NCI-H460 (cell line): Measurements from ENCODE around the gene BAHCC1. TPM values are rescaled to one million over a fixed set of nuclear protein-coding genes. Genes with fewer than 3 reads are reported as not detected.

Experiments used
- DNase-seq: peaks from one replicate; pipeline ENCODE4 v3.0.0-alpha.2; 2016; ENCODE audit warnings: low read depth; ENCODE audit errors: extremely low read depth
- total RNA-seq: library from RNA; depleted of rRNA; stranded (reverse); fragments of >200 nt; shearing (Covaris generic); gene quantifications from 2 replicates; pipeline ENCODE4 v1.2.3, GENCODE V29; 2014

Gene BAHCC1
- total RNA-seq, 1 experiment from 2014 or later, result 6.7 TPM

DNA sequence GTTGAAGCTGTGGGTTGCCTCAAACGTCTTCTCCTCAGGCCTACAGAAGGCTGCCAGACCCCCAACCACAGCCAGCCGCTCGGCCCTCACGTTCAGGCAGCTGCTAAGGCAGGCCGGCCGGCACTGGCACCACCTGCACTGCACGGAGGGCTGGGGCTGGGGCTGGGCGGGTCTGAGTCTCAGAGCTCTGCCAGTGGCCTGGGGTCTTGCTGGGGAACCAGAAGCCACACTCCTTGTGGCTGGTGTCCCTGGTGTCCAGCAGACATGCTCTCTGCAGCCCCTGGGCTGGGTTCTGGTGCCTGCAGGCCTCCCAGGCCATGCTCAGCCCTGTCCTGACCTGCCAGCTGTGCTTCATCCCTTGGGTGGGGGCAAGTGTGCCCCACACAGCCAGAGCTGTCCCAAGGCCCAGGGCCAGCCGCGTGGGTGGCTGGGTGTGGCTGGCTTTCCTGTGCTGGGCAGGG lies 42.0 kb downstream of the BAHCC1 start:
- DNase-seq, result no peak

DNA sequence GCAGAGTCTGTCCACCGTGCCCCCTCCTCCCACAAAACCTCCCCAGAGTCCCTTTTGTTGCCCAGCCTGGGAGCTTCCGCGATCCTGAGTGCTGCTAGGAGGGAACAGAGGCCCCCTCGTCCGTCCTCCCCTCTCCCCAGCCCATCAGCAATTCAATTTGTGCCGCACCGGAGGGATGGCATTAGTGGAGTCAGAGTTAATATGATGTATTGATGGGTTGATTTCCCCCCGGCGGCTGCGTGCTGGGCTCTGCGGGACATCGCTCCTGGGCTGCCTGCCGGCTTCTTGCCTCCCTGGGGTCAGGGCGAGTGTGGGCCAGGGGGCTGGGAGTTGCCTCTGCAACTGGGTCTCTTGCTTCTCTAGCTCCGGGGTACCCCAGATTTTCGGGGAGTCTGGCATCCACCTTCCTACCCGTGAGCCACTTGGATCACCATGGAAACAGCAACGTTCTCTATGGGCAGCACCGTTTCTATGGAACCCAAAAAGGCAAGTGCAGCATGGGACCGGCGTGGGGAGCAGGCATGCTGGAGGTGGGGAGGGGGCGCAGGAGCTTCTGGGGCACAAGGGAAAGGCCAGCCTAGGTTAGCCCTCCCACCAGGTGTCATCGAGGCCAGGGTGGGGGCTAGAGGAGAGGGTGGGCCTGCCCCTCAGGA lies 42.9 kb downstream of the BAHCC1 start:
- DNase-seq, result no peak

DNA sequence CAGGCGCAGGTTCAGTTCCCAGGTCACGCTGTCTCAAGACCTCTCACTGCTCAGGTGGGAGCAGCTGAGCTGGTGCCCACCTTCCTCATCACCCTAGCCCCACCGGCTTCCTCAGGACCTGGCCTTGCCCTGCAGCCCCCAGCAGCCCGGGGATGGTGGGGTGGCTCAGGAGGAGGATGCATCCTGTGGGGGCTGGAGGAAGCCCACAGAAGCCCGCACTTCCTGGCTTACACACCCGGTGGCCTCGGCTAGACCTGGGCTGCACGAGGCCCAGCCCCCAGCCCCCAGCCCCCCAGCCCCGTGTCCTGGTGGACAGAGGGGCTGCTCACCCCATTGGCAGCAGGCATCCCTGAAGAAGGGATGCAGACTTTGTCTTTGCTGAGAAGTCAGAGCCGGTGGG lies 43.4 kb downstream of the BAHCC1 start:
- no peak for DNase-seq

DNA sequence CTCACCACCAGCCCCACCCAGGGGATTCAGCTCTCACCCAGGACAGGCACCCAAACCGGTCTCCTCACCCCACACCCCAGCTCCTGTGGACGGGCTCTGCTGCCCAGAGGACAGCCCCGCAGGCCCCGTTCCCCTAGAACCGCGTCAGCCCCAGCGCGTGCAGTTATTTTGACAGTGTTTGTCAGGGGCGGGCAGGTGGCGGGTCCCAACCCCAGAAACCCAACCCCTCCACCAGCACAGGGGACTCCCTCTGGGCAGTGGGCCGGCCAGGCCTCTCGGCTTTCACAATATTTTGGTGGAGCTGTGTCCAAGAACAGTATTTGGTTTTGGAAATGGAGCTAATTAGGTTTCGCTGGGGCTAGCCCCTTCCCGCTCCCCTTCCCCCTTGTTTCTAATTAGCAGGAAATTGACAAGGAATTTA lies 44.8 kb downstream of the BAHCC1 start:
- DNase-seq, result no peak

GRCh38 chr17:81440511-81441244 lies 45.4 kb downstream of the BAHCC1 start:
- DNase-seq, result peak; percentile 47

DNA sequence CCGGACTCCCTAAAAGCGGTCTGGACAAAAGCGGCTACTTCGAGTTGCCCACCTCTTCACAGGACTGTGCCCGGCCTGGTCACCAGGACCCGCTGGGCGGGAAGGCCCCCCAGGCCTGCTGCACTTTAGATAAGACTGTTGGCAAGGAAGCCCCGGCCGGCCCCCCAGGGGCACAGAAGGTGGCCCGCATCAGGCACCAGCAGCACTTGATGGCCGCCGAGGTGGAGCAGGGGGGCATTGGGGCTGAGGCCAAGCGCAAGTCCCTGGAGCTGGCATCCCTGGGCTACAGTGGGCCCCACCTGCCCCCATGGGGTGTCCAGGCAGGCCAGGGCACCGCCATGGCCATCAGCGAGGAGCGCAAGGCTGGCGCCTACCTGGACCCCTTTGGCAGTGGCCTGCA lies 47.5 kb downstream of the BAHCC1 start:
- DNase-seq, result no peak

GRCh38 chr17:81443269-81443668 lies 48.0 kb downstream of the BAHCC1 start:
- no peak for DNase-seq

DNA sequence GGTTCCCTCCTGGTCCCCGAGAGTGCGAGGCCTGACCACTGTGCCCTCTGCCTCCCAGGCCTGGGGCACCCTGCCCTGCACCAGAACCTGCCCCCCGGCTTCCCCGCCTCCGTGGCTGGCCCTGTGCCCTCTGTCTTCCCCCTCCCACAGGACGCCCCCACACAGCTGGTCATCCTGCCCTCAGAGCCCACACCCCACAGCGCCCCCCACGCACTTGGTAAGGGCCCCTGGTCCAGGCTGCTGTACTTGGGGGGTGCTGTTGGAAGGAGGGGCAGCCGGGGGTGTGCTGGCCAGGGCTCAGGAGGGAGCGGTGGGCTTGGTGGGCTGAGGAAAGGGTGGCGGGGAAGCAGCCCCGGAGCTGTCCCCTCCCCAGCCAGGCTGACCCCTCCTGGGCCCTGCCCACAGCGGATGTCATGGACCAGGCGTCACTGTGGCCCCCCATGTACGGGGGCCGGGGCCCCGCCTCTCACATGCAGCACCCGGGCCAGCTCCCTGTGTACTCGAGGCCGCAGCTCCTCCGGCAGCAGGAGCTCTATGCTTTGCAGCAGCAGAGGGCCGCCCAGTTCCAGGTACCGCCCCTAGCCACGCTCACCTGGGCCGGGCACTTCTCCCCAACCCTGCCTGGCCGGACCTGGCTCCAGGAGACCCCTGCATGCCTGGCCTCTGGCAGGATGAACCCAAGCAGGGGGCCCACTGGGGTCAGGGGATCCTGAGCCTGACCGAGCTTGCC lies 49.5 kb downstream of the BAHCC1 start:
- no peak for DNase-seq

DNA sequence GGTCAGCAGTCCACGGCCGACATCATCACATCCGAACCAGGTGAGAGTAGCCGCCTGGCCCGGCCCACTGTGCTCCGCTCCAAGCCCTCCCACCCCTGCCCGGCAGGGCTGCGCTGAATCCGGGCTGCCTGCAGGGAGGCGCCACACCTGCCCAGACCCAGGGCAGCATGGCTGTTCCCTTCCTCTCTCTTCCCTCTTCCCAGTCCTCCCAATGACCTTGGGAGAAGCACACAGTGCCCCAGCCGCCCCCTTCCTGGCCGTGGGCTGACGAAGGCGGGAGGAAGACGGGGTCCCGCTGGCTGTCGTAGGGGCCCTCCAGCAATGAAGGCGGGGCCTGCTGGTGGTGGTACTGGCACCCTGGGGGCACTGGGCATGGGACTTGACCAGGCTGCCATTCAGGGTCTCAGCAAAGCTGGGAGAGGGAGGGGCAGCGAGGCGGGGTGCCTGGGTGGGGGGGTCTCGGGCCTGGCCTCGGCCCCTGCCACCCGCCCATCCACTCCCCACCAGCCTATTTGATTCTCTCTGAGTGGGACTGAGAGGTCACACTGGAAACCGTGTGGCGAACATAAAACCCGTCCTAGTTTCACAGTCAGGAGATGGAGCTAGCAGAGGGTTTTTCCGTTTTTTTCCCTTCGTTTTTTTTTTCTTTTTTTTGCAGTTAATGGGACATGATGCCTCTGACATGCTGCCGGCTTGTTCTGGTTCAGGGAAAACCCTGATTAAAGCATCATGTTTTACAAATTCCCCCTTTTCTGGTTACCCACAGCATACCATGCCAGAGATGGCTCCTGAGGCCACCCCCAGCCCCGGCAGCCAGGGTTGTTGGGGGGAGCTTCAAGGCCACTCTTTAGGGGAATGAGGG lies 50.6 kb downstream of the BAHCC1 start:
- DNase-seq, result no peak

DNA sequence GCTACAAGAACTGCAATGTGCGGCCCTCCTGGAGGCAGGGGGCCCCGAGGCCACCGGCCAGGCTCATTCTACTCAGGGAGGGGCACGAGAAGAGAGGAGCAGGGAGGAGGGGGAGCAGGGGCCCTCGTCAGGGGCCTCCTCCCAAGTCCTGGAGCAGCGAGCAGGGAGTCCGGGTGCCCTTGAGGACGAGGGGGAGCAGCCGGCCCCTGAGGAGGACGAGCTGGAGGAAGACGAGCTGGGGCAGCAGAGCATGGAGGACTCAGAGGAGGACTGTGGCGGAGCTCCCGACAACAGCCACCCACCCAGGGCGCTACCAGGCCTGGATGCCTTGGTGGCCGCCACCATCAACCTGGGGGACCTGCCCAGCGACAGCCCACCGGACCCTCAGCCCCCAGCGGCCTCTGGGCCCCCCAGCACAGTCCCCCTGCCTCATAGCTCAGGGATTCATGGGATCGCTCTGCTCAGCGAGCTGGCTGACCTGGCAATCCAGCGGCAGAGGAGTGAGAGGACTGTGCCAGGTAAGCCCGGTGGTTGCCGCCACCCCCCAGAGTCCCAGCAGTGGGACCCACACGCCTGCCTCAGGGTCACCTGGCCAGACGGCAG lies 52.2 kb downstream of the BAHCC1 start:
- no peak for DNase-seq

DNA sequence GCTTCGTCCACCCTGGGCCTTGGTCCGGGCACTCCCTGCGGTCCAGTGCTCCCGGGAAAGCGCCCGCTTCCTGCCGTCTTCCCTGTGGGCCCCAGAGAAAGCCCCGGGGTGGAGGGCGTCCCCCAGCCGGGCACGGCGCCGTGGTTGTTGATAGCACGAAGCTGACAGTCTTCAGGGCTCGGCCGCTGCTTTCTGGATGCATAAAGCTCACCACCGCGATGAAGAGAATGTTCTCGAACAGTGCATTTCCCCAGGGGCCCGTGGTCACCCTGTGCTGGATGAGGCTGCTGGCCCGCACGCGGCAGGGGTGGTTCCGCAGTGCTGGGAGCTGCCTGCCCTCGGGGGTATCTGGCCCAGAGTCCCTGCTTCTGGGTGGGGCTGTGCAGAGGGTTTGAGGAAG lies 53.2 kb downstream of the BAHCC1 start:
- DNase-seq, result no peak

GRCh38 chr17:81448950-81449349 lies 53.7 kb downstream of the BAHCC1 start:
- no peak for DNase-seq

DNA sequence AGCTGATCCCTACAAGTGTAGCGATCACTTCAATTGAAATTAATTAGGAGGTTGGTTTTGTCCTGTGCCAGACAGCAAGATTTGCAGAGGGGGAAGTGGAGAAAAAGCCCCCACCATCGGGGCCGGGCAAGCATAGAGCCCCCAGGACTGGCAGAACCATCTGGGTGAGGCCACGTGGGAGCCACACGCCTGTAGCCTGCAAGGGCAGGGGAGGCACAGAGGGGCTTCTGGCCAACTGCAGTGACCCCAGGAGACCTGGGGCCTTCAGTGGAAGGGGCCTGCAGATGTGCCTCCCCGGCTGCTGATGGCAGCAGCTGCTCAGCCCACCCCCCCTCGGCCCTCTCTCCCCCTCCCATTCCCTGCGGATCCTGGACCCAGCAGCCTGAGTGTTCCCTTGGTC lies 54.1 kb downstream of the BAHCC1 start:
- no peak for DNase-seq

DNA sequence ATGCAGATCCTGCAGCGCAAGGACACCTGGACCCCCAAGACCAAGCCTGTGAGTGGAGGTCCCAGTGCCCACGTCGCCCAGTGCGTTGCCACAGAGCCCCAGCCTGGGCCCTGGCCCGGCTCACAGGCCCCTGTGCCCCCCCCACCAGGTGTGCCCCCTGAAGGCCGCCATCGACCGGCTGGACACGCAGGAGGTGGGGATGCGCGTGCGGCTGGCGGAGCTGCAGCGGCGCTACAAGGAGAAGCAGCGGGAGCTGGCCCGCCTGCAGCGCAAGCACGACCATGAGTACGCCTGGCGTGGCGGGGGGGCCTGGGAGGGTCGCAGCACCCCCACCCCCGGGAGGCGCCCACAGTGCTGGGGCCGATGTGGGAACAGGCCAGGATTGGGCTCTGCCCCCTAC lies 56.6 kb downstream of the BAHCC1 start:
- no peak for DNase-seq

GRCh38 chr17:81452551-81452950 lies 57.3 kb downstream of the BAHCC1 start:
- DNase-seq, result no peak

GRCh38 chr17:81453076-81453475 lies 57.8 kb downstream of the BAHCC1 start:
- DNase-seq, result no peak

- DNase-seq, result no peak
These were observed 58.5 kb downstream of the BAHCC1 start for GRCh38 chr17:81453712-81454111.

DNA sequence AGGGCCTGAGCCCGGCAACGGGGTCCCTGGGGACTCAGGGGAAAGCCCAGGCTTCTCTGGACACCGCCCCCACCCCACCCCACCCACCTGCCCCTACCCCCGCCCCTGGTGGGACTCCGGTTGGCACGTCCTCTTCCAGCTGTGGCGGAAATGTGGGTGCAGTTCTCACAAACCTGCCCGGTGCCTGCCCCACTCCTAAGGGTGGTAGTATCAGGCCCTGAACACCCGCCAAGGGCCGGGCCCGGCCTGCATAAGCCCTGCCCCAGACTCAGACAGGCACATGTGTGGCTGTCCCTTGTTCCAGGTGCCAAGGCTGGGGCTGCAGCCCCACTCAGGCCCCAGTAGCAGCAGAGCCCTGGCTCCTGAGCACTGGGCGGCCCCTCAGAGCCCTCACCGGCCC lies 59.2 kb downstream of the BAHCC1 start:
- no peak for DNase-seq

DNA sequence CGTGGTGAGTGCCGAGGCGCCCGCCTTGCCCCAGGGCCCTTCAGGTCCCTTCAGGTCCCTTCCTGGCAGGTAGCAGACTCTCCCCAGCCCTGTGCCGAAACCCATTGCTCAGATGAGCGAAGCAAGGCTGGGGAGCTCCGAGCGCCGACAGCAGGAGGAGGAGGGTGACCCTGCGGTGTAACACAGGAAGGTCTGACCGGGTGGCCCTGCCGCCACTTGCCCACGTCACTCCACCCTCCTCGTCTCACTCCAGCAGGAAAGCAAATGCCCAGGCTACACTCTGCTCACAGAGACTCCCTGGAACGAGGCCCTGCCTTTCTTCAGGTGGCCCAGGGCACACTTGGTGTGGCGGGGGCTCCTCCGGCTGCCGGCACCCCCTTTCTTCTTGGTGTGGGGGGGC lies 60.1 kb downstream of the BAHCC1 start:
- DNase-seq, result no peak

DNA sequence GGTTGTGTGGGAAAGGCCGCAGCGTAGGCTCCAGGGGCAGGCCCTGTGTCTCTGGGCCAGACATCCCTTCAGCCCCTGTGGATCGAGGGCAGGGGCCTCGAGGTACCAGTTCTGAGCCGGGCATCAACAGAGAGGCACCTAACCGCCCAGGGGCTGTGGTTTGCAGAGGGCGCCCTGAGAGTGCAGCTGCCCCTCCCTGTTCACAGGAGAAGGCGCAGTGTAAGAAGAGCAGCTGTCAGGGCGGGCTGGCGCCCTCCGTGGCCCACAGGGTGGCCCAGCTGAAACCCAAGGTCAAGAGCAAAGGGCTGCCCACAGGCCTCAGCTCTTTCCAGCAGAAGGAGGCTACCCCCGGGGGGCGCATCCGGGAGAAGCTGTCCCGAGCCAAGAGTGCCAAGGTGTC lies 60.8 kb downstream of the BAHCC1 start:
- DNase-seq, result no peak
